ENCODE results near the gene CCDC30. TPM values are rescaled to one million over a fixed set of nuclear protein-coding genes. Genes with fewer than 3 reads are reported as not detected.

The CCDC30 gene
- total and polyA plus RNA-seq, 7 experiments from 2014 or later: 0.26 to 5.3 (median 4.0) TPM

- H3K27ac ChIP-seq (ENCODE audit: low read depth, low read length): no peak overlapping the region
- H3K27me3 Mint-ChIP-seq: peaks cover 0 to 9% (median 0%) of the 10 kb centered on the region in 5 donors
- no peaks in the 10 kb centered on the region for H3K9me3 ChIP-seq (ENCODE audit: control insufficient read depth in 2 of 3, low read length in 3 of 3)
- H3K36me3 ChIP-seq (ENCODE audit: control insufficient read depth in 2 of 3, insufficient read depth in 3 of 3, low read length in 3 of 3): no peaks in the 10 kb centered on the region
- CTCF ChIA-PET: no interaction called here
- no peaks in the 10 kb centered on the region for H3K4me1 ChIP-seq (ENCODE audit: control insufficient read depth in 2 of 2, insufficient read depth in 2 of 2, low read length in 2 of 2)
- intact Hi-C loops (cut with micrococcal nuclease): no loop called here
- peaks cover 0 to 29% (median 10%) of the 10 kb centered on the region in 5 donors for H3K36me3 Mint-ChIP-seq
- DNase-seq: no peak
- H3K4me3 ChIP-seq (ENCODE audit: low read length): no peak overlapping the region
- no peak overlapping the region for H3K27ac Mint-ChIP-seq
- H3K27me3 ChIP-seq (ENCODE audit: control insufficient read depth in 2 of 2, insufficient read depth in 2 of 2, low read length in 2 of 2): no peaks in the 10 kb centered on the region
- peaks cover 0 to 2% (median 0%) of the 10 kb centered on the region in 11 donors for H3K9me3 Mint-ChIP-seq
- no peak for ATAC-seq
- H3K4me3 Mint-ChIP-seq: no peak overlapping the region
- POLR2A ChIA-PET: no interaction called here
- H3K4me1 Mint-ChIP-seq: no peaks in the 10 kb centered on the region
These were observed 88.5 kb downstream of the CCDC30 start for GRCh38 chr1:42551590-42551989.

- H3K4me3 ChIP-seq (ENCODE audit: low read length): no peak overlapping the region
- no peaks in the 10 kb centered on the region for H3K27me3 ChIP-seq (ENCODE audit: control insufficient read depth in 2 of 2, insufficient read depth in 2 of 2, low read length in 2 of 2)
- H3K36me3 Mint-ChIP-seq: peaks cover 0 to 22% (median 14%) of the 10 kb centered on the region in 5 donors
- DNase-seq (no peak), ATAC-seq (no peak)
- no peaks in the 10 kb centered on the region for H3K4me1 ChIP-seq (ENCODE audit: control insufficient read depth in 2 of 2, insufficient read depth in 2 of 2, low read length in 2 of 2)
- H3K27ac Mint-ChIP-seq: no peak overlapping the region
- POLR2A ChIA-PET: no interaction called here
- H3K4me1 Mint-ChIP-seq: no peaks in the 10 kb centered on the region
- H3K27ac ChIP-seq (ENCODE audit: low read depth, low read length): no peak overlapping the region
- intact Hi-C loops (cut with micrococcal nuclease): no loop called here
- no peak overlapping the region for H3K4me3 Mint-ChIP-seq
- H3K9me3 ChIP-seq (ENCODE audit: control insufficient read depth in 2 of 3, low read length in 3 of 3): no peaks in the 10 kb centered on the region
- CTCF ChIA-PET: no interaction called here
- peaks cover 0 to 4% (median 0%) of the 10 kb centered on the region in 11 donors for H3K9me3 Mint-ChIP-seq
- no peaks in the 10 kb centered on the region for H3K36me3 ChIP-seq (ENCODE audit: control insufficient read depth in 2 of 3, insufficient read depth in 3 of 3, low read length in 3 of 3)
- H3K27me3 Mint-ChIP-seq: peaks cover 0 to 9% (median 0%) of the 10 kb centered on the region in 5 donors
These were observed 89.5 kb downstream of the CCDC30 start for GRCh38 chr1:42552636-42553035.

- Mint-ChIP-seq H3K4me3 (no peak overlapping the region), H3K27me3 (peaks cover 0 to 10% (median 0%) of the 10 kb centered on the region in 5 donors), H3K27ac (no peak overlapping the region), H3K4me1 (no peaks in the 10 kb centered on the region), H3K36me3 (peaks cover 0 to 32% (median 21%) of the 10 kb centered on the region in 5 donors), H3K9me3 (peaks cover 0 to 23% (median 10%) of the 10 kb centered on the region in 11 donors)
- Histone ChIP-seq H3K27me3 (ENCODE audit: control insufficient read depth in 2 of 2, insufficient read depth in 2 of 2, low read length in 2 of 2) (no peaks in the 10 kb centered on the region), H3K4me3 (ENCODE audit: low read length) (no peak overlapping the region), H3K4me1 (ENCODE audit: control insufficient read depth in 2 of 2, insufficient read depth in 2 of 2, low read length in 2 of 2) (no peaks in the 10 kb centered on the region), H3K9me3 (ENCODE audit: control insufficient read depth in 2 of 3, low read length in 3 of 3) (no peaks in the 10 kb centered on the region), H3K36me3 (ENCODE audit: control insufficient read depth in 2 of 3, insufficient read depth in 3 of 3, low read length in 3 of 3) (no peaks in the 10 kb centered on the region), H3K27ac (ENCODE audit: low read depth, low read length) (no peak overlapping the region)
- intact Hi-C loops (cut with micrococcal nuclease): no loop called here
- ChIA-PET CTCF (no interaction called here), POLR2A (no interaction called here)
- DNase-seq: no peak
- ATAC-seq: no peak
These were observed 94.3 kb downstream of the CCDC30 start for GRCh38 chr1:42557230-42557851.

- intact Hi-C loops (cut with micrococcal nuclease): no loop called here
- Mint-ChIP-seq H3K36me3 (peaks cover 0 to 16% (median 6%) of the 10 kb centered on the region in 5 donors), H3K4me3 (no peak overlapping the region), H3K27ac (no peak overlapping the region), H3K4me1 (no peaks in the 10 kb centered on the region), H3K27me3 (peaks cover 0 to 6% (median 0%) of the 10 kb centered on the region in 5 donors), H3K9me3 (peaks cover 0 to 2% (median 0%) of the 10 kb centered on the region in 11 donors)
- no peak for ATAC-seq
- no peaks in the 10 kb centered on the region for H3K36me3 ChIP-seq (ENCODE audit: control insufficient read depth in 2 of 3, insufficient read depth in 3 of 3, low read length in 3 of 3)
- H3K4me1 ChIP-seq (ENCODE audit: control insufficient read depth in 2 of 2, insufficient read depth in 2 of 2, low read length in 2 of 2): no peaks in the 10 kb centered on the region
- POLR2A ChIA-PET: no interaction called here
- H3K9me3 ChIP-seq (ENCODE audit: control insufficient read depth in 2 of 3, low read length in 3 of 3): no peaks in the 10 kb centered on the region
- no peak overlapping the region for H3K27ac ChIP-seq (ENCODE audit: low read depth, low read length)
- CTCF ChIA-PET: no interaction called here
- H3K27me3 ChIP-seq (ENCODE audit: control insufficient read depth in 2 of 2, insufficient read depth in 2 of 2, low read length in 2 of 2): no peaks in the 10 kb centered on the region
- H3K4me3 ChIP-seq (ENCODE audit: low read length): no peak overlapping the region
- DNase-seq: no peak
These were observed 104.0 kb downstream of the CCDC30 start for GRCh38 chr1:42567038-42567437.

DNA sequence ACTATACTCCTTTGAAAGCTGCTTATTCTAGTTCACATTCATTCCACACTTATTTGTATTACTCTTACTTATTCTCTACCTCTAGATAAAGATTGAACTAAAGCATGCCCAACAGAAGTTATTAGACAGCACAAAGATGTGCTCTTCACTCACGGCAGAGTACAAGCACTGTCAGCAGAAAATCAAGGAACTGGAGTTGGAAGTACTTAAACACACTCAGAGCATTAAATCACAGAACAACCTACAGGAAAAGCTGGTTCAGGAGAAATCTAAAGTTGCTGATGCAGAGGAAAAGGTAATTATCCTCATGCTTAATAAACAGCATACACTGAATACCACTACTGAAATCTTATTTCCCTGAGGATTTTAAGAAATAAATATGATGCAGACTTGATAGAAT is 113.8 kb downstream of the CCDC30 start:
- intact Hi-C loops (cut with micrococcal nuclease): loop anchor here in 1 of 2 donors (5.0 kb wide), 1 partner anchor 105 kb away; the partner anchor contains the start of gene YBX1
- peaks cover 0 to 7% (median 0%) of the 10 kb centered on the region in 5 donors for H3K36me3 Mint-ChIP-seq

GRCh38 chr1:42586016-42586415 is 122.9 kb downstream of the CCDC30 start:
- H3K27me3 Mint-ChIP-seq: peaks cover 0 to 4% (median 0%) of the 10 kb centered on the region in 5 donors
- no peaks in the 10 kb centered on the region for H3K4me1 Mint-ChIP-seq
- H3K36me3 Mint-ChIP-seq: peaks cover 7 to 54% (median 40%) of the 10 kb centered on the region in 5 donors
- DNase-seq: no peak
- Histone ChIP-seq H3K9me3 (ENCODE audit: control insufficient read depth in 2 of 3, low read length in 3 of 3) (peaks cover 0 to 4% (median 0%) of the 10 kb centered on the region in 3 experiments), H3K36me3 (ENCODE audit: control insufficient read depth in 2 of 3, insufficient read depth in 3 of 3, low read length in 3 of 3) (no peaks in the 10 kb centered on the region), H3K27ac (ENCODE audit: low read depth, low read length) (no peak overlapping the region), H3K27me3 (ENCODE audit: control insufficient read depth in 2 of 2, insufficient read depth in 2 of 2, low read length in 2 of 2) (no peaks in the 10 kb centered on the region), H3K4me3 (ENCODE audit: low read length) (no peak overlapping the region), H3K4me1 (ENCODE audit: control insufficient read depth in 2 of 2, insufficient read depth in 2 of 2, low read length in 2 of 2) (no peaks in the 10 kb centered on the region)
- H3K4me3 Mint-ChIP-seq: no peak overlapping the region
- ChIA-PET CTCF (no interaction called here), POLR2A (no interaction called here)
- peaks cover 0 to 23% (median 13%) of the 10 kb centered on the region in 11 donors for H3K9me3 Mint-ChIP-seq
- no peak overlapping the region for H3K27ac Mint-ChIP-seq
- intact Hi-C loops (cut with micrococcal nuclease): no loop called here
- no peak for ATAC-seq

More for the DNA sequence above, 113.8 kb downstream of the CCDC30 start:
- H3K4me3 Mint-ChIP-seq: no peak overlapping the region
- ChIA-PET POLR2A (no interaction called here), CTCF (interaction anchor here (0.7 to 4.6 kb wide), 3 partner anchors 114 to 336 kb away, joined by 3 to 18 read pairs (median 3); no protein-coding TSS in a partner anchor)
- Histone ChIP-seq H3K9me3 (ENCODE audit: control insufficient read depth in 2 of 3, low read length in 3 of 3) (no peaks in the 10 kb centered on the region), H3K4me3 (ENCODE audit: low read length) (no peak overlapping the region), H3K27ac (ENCODE audit: low read depth, low read length) (no peak overlapping the region), H3K36me3 (ENCODE audit: control insufficient read depth in 2 of 3, insufficient read depth in 3 of 3, low read length in 3 of 3) (no peaks in the 10 kb centered on the region), H3K4me1 (ENCODE audit: control insufficient read depth in 2 of 2, insufficient read depth in 2 of 2, low read length in 2 of 2) (no peaks in the 10 kb centered on the region), H3K27me3 (ENCODE audit: control insufficient read depth in 2 of 2, insufficient read depth in 2 of 2, low read length in 2 of 2) (no peaks in the 10 kb centered on the region)
- no peak overlapping the region for H3K27ac Mint-ChIP-seq
- peaks cover 0 to 4% (median 0%) of the 10 kb centered on the region in 7 donors for H3K4me1 Mint-ChIP-seq
- DNase-seq: no peak
- no peak for ATAC-seq
- H3K9me3 Mint-ChIP-seq: no peaks in the 10 kb centered on the region
- peaks cover 0 to 8% (median 0%) of the 10 kb centered on the region in 5 donors for H3K27me3 Mint-ChIP-seq

DNA sequence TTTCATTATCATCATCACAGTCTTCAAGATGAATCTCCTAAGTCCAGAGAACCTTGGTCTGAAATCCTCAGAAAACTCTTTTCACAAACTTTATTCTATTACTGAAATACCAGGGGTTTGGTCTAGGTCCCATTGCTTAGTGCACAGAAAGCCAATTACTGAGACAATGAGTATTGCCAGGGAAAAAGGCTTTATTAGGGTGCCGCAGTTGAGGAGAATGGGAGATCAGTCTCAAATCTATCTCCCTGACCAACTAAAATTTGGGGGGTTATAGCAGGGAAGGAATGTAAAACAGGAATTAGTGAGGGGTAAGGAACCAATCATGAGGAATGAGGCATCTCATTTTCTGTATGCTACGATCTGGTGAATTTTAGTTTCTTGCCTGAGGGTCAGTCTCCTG is 124.7 kb downstream of the CCDC30 start:
- Mint-ChIP-seq H3K9me3 (peaks cover 0 to 23% (median 13%) of the 10 kb centered on the region in 11 donors), H3K27me3 (peaks cover 0 to 4% (median 0%) of the 10 kb centered on the region in 5 donors), H3K36me3 (peaks cover 7 to 52% (median 42%) of the 10 kb centered on the region in 5 donors), H3K4me1 (no peaks in the 10 kb centered on the region), H3K4me3 (no peak overlapping the region), H3K27ac (no peak overlapping the region)
- CTCF ChIA-PET: no interaction called here
- DNase-seq (no peak), ATAC-seq (no peak)
- POLR2A ChIA-PET: no interaction called here
- Histone ChIP-seq H3K27ac (ENCODE audit: low read depth, low read length) (no peak overlapping the region), H3K36me3 (ENCODE audit: control insufficient read depth in 2 of 3, insufficient read depth in 3 of 3, low read length in 3 of 3) (no peaks in the 10 kb centered on the region), H3K4me1 (ENCODE audit: control insufficient read depth in 2 of 2, insufficient read depth in 2 of 2, low read length in 2 of 2) (no peaks in the 10 kb centered on the region), H3K9me3 (ENCODE audit: control insufficient read depth in 2 of 3, low read length in 3 of 3) (peaks cover 0 to 4% (median 0%) of the 10 kb centered on the region in 3 experiments), H3K4me3 (ENCODE audit: low read length) (no peak overlapping the region), H3K27me3 (ENCODE audit: control insufficient read depth in 2 of 2, insufficient read depth in 2 of 2, low read length in 2 of 2) (no peaks in the 10 kb centered on the region)
- intact Hi-C loops (cut with micrococcal nuclease): no loop called here

All from naive thymus-derived CD4-positive, alpha-beta T cell (primary cell).